ENCODE measurements around the gene SMAP2. TPM values are rescaled to one million over a fixed set of nuclear protein-coding genes. Genes with fewer than 3 reads are reported as not detected.

Gene SMAP2
- polyA plus RNA-seq, 4 donors, result 20.1 to 27.4 (median 24.3) TPM

DNA sequence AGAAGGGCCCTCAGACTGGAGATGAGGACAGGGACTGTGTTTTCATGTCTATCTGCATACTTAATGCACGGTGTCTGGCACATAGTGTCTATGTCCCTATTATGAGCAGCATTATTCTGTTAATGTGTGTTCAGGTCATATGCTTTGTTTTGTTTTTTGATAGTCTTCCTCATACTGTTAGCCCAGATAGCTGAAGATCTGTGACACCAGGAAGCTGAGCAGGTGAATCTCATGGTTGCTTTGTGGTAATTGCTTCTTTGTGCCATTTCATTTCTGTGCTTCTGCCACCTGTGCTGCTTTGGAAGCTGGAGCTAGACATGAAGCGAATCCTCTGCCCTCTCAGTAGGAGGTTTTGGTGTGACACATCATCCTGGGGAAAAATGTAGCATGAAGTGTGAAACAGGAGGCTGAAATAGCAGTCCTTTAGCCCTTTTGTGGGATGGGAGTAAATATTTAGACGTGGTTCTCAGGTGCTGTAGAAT is 15.8 kb downstream of the SMAP2 start:
- DNase-seq (ENCODE audit: low read depth in 4 of 4, low spot score in 2 of 4), result no peak

DNA sequence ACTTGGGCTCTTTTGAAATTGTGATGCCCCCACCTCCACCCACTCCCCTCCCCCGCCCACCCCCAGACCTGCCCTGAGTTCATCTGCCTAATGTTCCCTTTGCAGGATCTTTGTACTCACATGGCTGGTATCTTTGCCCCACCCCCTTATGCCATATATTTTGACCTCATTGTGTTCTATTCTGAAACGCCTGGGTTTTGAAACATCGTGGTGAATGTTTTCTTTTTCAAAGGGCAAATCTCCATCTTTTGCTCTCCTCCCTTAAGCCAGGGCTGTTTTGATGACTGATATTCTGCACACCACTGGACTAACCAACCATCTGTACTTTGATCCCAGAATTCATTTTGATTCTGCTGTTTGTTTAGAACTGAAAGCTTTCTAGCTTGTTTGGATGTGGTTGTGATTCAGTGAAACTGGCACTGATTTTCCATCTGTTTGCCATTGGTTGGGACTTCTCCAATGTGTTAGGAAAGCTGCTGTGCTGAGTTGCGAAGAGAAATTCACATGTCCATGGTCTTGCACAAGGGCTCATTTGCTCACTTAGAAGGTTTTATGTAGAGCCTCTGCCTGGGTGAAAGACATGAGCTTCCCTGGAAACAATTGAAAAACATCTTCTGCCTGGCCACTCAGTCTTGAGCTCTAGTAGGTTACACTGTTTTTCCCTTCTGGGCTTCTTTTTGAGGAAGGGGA is 16.5 kb downstream of the SMAP2 start:
- no peak for DNase-seq (ENCODE audit: low read depth in 4 of 4, low spot score in 2 of 4)

DNA sequence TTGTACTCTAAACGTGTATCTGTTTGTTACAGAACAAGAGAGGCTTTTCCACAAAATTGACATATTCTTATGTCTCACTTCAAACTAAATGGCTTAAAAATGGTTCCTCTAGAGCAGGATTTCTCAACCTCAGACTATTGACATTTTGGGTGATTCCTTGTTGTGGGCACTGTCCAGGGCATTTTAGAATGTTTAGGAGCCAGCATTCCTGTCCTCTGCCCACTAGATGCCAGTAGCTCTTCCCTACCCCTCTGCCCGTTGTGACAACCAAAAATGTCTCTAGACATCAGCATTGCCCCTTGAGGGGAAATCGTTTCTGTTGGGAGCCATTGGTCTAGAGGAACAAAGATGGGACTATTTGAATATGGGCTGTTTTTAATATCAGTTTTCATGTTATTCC is 17.3 kb downstream of the SMAP2 start:
- DNase-seq (ENCODE audit: low read depth in 4 of 4, low spot score in 2 of 4), result no peak

DNA sequence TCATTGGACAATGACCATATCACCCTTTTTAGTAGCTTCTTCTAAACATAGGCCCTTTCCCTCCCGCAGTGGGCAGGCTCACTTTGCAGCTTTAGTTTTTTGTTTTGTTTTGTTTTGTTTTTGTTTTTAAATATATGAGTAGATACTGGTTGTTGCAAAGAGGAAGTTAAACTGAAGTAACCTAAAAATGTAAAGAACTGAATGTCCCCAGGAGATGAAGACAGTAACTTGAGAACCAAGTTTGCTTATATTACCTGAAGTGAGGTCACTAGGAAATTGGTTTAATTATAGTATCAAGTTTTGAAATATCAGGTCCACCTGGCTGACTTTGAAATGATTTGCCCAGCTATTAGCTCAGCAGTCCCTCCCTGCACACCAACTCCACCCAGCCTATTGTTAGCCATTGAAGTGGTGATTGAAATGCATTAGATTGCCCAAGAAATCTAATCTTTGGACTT is 18.2 kb downstream of the SMAP2 start:
- DNase-seq (ENCODE audit: low read depth in 4 of 4, low spot score in 2 of 4), result no peak

DNA sequence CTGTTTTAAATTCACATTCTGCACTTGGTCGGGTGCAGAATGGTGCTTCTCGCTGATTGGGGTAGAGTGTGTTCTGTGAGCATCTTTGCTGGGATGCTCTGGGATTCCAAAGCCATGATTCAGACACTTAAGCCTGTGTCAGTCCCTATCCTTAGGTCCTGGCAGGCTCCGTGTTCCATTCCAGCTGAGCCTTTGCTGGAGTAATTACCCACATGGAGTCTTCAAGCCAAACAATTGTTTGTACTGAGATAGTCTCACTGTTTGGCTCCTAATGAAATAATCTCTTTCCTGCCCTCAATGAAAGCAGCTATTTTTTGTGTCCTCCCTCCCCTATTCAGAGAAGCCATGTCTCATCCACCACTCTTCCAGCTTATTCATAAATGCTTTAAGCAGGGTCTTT is 18.7 kb downstream of the SMAP2 start:
- DNase-seq (ENCODE audit: low read depth in 4 of 4, low spot score in 2 of 4), result no peak

DNA sequence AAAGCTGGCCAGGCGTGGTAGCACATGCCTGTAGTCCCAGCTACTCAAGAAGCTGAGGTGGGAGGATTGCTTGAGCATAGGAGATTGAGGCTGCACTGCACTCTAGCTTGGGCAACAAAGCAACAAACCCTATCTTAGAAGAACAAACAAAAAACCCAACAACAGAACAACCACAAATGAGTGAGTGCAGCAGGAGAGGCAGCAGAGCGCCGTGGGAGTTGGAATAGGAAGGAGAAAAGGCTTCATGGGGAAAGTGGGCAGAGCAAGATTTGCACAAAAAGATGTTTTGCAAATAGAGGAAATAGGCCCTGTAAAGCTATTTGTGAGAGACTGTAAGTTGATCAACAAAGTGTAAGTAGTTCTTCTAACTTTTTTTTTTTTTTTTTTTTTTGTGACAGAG is 19.6 kb downstream of the SMAP2 start:
- no peak for DNase-seq (ENCODE audit: low read depth in 4 of 4, low spot score in 2 of 4)

DNA sequence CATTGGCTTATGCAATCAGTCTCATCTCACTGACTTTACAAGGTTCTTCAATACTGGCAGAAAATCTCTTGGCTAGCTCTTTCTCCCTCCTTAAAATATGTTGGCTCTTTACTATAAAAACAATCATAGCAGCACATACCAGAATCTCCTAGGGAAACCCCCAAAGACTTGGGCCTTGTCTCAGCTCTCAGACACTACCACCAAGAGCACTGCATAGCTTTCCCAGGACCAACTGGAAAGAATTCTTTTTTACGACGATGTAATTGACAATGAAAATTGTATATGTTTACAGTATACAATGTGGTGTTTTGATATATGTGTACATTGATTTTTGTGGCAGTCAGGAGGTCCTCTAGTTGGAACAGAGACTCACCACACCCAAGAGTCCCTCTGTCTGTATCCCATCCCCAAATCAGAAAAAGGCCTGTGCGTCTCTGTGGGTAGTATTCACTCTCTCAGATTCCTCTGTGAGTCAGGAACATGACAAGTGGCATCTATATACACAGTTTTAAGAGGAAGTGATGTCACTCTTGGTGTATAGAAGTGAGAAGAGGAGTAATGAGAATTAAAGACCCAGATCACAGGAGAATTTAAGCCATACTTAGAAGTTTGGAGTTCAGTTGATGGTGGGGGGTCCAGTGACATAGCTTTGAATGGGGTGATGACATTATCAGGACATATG is 21.1 kb downstream of the SMAP2 start:
- no peak for DNase-seq (ENCODE audit: low read depth in 4 of 4, low spot score in 2 of 4)

DNA sequence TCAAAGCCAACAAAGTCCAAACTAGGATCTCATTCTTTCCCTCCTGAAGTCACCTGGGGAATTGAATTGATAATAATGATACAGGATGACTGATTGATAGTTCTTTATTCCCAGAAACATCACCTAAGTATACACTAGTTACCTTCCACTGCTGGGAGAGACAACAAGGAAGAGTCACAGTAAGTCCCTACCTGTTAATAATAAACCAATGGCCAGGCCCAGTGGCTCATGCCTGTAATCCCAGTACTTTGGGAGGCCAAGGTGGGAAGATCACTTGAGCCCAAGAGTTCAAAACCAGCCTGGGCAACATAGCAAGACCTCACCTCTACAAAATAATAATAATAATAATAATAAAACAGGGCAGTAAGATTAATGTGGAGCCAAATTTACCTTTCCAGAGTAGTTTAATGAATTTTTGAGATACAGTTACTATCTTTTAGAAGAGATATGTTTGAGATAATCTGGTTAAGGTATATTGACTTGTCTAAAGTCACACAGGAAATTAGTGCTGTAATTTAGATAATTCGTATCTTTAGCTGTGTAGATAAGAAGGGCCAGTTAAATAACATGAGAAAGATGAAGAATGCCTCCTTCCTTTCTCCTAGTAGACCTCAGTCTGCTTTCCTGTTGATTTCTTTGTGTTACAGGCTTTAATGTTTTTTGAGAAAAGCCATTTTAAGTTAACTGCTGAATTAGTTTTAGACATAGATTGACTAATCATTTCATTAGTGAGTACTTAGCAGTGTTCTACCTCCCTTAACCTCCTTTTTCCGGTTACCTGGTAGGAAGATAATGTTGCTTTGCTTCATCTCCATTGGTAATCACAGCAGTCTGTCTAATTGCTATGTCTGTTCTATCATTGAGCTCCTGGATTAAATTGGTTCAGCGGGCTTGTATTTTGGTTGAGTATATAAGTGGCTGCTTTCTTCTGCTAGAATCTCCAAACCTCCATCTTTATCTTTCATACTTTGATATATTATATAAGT is 22.0 kb downstream of the SMAP2 start:
- no peak for DNase-seq (ENCODE audit: low read depth in 4 of 4, low spot score in 2 of 4)

DNA sequence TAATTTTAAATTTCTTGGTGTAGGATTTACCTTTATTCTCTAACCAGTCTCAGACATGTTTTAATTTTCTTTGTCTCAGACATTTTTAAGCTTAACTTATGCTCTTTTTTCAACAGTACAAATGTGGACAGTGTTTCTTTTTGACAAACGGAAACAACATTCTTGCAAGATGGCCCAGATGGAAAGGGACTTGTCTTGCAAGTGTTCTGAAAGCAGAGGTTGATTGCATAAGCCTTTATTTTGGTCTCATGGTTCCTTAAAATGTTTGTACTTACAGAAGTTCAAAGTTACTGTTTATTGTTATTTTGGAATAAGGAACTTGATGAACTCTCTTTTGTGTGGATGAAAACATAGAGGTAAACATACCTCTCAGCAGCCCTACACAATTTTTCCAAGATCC is 22.9 kb downstream of the SMAP2 start:
- DNase-seq (ENCODE audit: low read depth in 4 of 4, low spot score in 2 of 4), result no peak

DNA sequence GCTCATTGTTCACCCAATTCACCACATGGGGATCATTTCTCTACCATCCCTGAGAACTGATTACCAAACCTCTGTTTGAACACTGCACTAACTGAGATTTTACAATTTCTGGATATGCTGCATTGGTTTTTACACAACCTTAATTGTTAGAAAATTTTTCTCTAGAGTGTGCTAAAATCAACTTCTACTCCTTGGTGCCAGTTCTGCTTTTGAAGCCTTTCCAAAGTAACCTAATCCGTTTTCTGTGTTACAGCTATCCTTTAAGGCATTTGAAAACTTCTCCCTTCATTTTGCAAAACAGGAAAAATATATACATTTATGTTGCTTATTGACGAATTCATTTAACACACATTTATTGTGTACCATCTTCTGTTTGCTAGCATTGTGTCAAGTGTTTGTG is 23.7 kb downstream of the SMAP2 start:
- no peak for DNase-seq (ENCODE audit: low read depth in 4 of 4, low spot score in 2 of 4)

DNA sequence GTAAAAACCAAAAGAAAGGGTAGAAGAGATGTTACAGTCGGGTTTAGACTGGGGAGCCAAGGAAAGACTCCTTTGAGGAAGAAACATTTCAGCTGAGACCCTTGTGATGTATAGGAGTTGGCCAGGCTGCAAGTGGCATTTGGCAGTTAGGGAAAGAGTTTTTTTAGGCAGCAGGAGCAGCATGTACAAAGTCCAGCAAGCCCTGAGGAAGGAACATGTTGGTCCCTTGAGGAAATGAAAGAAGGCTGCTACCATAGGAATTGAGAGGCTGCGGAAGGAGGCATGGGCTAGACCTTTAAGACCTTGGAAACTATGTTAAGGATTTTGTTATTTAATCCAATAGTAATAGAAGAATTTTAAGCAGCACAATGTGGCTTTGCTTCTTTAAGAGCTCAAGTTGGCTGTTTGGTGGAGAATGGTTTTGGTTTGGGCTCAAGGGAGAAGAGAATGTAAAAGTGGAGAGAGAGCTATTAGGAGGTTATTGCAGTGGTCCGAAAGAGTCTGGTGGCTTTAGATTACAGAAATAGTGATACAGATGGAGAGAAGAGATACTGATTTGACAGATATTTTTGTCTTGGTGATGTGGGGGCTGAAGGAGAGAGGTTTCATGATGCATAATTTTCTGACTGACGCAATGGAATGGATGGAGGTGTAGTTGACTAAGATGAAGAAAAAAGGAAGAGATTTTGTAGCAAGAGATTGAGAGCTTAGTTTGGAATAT is 26.6 kb downstream of the SMAP2 start:
- DNase-seq (ENCODE audit: low read depth in 4 of 4, low spot score in 2 of 4), result no peak

DNA sequence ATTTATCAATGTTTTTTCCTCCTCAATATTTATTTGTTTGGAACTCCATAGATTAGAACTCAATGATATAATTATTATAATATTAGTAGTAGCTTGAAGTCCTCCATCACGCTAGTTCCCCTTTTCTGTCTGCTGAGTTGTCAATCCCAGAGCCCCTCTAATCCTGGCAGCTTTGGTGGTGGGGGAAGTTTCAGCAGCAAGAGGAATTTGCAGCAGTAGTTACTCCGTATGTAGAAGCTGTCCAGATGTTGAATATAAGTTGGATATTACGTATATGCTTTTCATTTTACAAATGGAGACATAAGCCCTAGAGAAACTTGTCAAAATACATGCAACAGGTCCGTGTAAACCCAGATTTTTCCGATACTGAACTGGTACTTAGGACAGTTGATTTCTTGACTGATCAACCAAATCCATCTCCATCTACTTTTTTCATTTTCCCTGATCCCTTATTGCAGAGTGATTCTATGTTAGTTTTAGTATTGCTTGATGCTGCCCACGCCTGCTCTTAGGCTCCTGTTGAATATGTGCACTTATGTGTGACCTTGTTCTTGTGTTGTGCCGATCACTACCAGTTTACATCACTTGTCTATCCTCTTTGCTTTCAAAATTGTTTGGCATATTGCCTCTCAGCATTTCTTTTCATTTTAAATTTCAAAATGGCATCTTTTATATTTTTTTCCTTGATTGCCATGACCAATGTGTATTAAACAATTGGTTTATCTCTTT is 28.1 kb downstream of the SMAP2 start:
- DNase-seq (ENCODE audit: low read depth in 4 of 4, low spot score in 2 of 4), result no peak

DNA sequence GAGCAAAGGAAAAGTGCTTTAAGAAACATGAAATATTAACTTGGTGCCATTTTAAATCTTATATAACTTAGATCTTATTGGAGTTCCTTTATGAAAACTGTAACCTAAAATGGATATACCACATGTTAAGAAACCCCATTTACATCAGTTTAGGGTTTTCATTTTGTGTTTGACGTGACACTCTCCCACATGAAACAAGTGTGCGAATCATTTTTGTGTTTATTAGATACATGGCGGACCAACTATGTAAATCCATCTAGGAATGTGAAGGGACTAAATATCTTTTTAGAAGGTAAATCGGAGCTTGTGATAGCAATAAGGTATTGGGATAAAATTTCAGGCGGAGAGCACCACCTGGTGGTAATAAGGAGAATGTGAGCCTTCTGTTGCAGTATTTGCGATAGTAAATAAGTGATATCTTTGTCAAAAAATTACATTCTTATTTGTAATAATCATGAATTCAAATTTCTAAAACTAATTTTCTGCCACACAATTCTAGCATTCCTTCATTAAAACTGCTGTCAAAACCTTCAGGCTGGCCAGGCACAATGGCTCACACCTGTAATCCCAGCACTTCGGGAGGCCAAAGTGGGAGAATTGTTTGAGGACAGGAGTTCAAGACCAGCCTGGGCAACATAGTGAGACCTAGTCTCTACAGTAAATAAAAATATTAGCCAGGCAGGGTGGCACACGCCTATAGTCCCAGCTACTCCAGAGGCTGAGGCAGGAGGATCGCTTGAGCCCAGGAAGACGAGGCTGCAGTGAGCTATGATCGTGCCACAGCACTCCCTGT is 31.3 kb downstream of the SMAP2 start:
- peak in 1 of 4 donors; percentile 29 for DNase-seq (ENCODE audit: low read depth in 4 of 4, low spot score in 2 of 4)

DNA sequence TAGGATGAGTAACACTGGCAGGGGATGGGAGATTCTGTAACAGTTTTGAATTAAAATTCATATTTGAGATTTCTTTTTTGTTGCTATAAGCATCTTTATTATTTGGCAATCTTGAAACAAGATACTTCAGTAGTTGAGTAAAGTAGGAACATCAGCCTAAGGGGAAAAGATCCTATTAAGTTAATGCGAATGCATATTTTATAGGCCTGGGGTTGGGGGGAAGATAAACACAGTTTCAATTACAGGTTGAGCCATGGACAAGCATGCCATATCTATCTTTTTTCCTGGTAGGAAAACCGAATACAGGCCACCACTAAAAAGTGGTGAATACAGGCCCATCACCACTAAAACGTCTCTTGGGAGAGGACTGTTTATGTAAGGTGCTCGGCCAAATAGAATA is 32.3 kb downstream of the SMAP2 start:
- DNase-seq (ENCODE audit: low read depth in 4 of 4, low spot score in 2 of 4), result no peak

DNA sequence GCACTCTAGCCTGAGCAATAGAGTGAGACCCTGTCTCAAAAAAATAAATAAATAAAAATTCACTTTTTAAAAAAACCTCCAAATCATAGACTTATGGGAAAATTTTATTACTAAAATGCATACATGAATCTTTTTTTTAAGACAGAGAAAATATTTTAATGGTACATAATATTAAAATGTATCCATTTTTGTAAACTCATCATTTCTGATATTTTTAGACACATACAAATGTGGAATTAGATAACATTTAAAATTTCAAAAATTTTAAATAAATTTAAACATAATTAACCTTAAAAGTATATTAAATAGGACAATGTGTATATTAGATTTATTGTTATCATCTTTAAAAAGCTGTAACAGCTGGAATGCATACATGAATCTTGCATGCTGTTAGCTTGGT is 33.9 kb downstream of the SMAP2 start:
- DNase-seq (ENCODE audit: low read depth in 4 of 4, low spot score in 2 of 4), result no peak

DNA sequence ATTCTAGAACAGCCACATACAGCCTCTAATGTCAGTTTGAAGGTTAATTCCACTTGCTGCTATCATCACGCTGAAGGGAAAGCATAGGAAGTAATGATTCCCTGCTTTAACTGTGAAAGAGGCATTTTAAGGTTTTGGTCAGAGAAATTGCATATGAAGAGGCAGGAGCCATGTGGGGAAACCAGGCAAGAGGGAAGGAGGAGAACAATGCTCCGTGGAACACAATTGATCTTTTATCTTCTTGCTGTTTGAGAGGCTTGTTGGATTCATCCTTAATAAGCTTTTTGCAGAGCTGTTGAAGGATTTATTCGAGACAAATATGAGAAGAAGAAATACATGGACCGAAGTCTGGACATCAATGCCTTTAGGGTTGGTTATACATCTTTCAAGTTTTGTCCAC is 35.9 kb downstream of the SMAP2 start:
- no peak for DNase-seq (ENCODE audit: low read depth in 4 of 4, low spot score in 2 of 4)

DNA sequence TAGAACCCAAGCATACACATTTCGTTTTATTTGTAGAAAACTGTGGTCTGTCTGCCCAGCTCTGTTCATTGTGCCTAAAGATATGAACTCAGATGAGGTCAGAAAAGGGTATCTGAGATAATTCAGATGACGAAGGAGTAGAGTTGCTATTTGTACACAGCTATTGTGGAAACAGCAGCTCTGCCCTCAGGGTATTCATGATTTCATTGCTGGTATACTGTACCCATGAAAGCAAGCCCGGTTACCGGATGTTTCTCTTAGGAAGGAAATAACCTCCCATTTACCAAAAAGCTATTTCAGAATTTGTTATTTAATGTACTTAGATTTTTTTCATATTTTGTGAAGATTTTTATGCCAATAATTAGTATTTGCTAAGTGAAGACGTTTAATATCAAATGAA is 37.8 kb downstream of the SMAP2 start:
- DNase-seq (ENCODE audit: low read depth in 4 of 4, low spot score in 2 of 4), result no peak

DNA sequence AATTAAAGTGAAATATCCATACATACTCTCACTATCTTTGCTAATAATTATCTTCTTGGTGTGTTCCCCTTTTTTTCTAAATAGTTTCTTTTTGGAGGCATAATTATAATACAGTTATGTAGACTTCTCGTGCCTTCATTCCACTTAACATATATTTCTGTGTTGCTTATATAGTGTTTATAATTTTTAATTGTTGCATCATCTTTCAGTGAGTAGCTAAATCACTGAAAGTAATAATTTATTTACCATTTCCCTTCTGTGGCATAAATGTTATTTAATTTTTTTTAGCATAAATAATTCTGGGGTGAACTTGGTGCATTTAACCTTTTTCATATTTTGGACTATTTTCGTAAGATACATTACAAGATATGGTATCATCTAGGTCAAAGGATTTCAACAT is 38.3 kb downstream of the SMAP2 start:
- no peak for DNase-seq (ENCODE audit: low read depth in 4 of 4, low spot score in 2 of 4)

Measured in left renal cortex interstitium (tissue), 4 donors.